ENCODE measurements around the gene SIRT3.
"Not testable (repeated sequence)": the region's sequence is repeated elsewhere in the genome, so short reads cannot be mapped to it uniquely, and the experiment has no call there.

SIRT3 gene

GRCh38 chr11:198236-198806 is 37.8 kb downstream of the SIRT3 start:
- TF ChIP-seq, protein P1, sequence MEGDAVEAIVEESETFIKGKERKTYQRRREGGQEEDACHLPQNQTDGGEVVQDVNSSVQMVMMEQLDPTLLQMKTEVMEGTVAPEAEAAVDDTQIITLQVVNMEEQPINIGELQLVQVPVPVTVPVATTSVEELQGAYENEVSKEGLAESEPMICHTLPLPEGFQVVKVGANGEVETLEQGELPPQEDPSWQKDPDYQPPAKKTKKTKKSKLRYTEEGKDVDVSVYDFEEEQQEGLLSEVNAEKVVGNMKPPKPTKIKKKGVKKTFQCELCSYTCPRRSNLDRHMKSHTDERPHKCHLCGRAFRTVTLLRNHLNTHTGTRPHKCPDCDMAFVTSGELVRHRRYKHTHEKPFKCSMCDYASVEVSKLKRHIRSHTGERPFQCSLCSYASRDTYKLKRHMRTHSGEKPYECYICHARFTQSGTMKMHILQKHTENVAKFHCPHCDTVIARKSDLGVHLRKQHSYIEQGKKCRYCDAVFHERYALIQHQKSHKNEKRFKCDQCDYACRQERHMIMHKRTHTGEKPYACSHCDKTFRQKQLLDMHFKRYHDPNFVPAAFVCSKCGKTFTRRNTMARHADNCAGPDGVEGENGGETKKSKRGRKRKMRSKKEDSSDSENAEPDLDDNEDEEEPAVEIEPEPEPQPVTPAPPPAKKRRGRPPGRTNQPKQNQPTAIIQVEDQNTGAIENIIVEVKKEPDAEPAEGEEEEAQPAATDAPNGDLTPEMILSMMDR (IDR thresholded peaks at IDR 0.05; ENCODE audit: extremely low read depth, missing control alignments) = no peak
- no peak for DNase-seq (ENCODE audit: low spot score)

DNA sequence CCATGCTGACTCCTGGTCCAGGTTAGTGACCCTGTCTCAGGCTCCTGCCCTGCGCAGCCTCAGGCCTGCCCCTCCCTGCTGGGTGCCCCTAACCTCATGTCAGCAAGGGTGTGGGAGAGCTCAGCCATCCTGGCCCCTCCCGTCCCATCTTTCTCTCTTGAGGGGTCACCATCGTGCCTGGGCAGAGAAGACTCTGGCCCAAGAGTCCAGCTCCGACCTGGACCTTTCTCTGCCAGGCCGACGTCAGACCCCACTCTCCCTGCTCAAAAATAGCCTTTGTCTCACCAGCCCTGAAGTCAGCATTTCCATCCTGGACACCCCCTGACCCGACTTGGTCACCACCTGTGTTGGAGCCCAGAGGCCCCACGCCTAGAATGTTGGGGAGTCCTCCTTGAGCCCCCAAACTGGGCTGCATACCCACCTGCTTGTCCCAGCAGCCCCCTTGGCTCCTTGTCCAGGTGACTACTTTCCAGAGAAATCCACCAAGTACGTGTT is 38.4 kb downstream of the SIRT3 start:
- no peak for DNase-seq (ENCODE audit: low spot score)
- TF ChIP-seq, protein P1 (IDR thresholded peaks at IDR 0.05; ENCODE audit: extremely low read depth, missing control alignments) = no peak

DNA sequence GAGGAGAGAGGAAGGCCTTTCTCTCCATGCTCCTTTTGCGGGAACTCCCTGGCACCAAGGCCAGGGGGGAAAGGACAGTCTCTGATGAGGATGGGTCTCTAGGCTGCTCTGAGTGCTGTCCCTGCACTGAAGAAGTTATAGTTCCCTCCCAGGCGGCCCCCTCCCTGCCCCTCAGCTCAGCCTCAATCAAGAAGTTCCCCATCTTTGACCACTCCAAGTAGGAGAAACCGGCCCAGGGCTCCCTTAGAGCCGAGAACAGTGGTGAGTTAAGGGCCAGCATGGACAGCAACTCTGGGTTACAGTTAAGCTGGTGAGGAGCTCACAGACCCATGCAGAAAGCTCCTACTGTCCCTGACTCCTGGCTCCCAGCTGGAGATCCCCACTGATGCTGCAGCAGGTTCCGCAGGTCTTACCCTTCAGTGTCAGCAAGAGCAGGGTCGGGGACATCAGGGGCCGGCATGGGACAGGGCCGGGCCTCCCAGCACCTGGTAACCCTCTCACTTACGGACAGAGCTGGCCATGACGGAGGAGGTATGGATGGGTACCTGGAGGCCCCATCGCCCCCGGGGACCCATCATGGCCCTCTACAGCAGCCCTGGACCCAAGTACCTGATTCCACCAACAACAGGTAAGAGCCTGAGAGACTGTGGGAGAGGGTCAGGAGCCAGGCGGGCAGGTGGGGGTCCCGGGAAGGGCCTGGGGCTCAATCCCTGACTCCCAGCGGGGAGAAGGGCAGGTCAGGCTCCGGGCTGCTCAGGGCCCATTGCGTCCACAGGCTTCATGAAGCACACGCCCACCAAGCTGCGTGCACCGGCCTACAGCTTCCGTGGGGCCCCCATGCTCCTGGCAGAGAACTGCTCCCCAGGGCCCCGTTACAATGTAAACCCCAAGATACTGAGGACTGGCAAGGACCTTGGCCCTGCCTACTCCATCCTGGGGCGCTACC is 39.1 kb downstream of the SIRT3 start:
- TF ChIP-seq, protein P1 (IDR thresholded peaks at IDR 0.05; ENCODE audit: extremely low read depth, missing control alignments) = no peak
- DNase-seq (ENCODE audit: low spot score) = no peak

GRCh38 chr11:193481-193880 is 42.7 kb downstream of the SIRT3 start:
- DNase-seq (ENCODE audit: low spot score) = not testable (repeated sequence)

DNA sequence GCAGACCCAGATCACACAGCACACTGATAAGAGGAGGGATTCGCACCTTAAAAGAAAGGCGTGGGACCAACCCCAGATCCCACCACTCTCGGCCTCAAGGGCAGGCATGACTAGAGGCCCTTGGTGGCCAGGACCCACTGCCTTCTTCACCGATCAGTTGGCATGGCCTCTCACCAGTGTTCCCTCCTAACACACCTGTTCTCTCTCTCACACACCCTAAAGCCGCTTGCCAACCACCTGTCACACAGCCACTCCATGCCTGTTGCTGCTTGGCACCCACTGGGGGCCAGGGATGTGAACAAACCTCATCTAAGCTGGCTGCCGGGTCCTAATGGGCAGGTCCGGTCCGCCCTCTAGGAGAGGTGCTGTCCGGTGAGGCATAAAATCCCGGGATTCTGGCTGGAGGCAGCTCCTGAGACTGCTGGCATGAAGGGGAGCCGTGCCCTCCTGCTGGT is 43.4 kb downstream of the SIRT3 start, which contains the start of gene SCGB1C1:
TSS of gene SCGB1C1 (plus strand) at position 405 of the 455 bp plus-strand sequence. CDS start at position 427, 22 bp downstream.
- DNase-seq (ENCODE audit: low spot score) = not testable (repeated sequence)

GRCh38 chr11:191490-192478 is 44.4 kb downstream of the SIRT3 start:
- DNase-seq (ENCODE audit: low spot score) = not testable (repeated sequence)

GRCh38 chr11:190546-190945 is 45.6 kb downstream of the SIRT3 start:
- not testable (repeated sequence) for DNase-seq (ENCODE audit: low spot score)

DNA sequence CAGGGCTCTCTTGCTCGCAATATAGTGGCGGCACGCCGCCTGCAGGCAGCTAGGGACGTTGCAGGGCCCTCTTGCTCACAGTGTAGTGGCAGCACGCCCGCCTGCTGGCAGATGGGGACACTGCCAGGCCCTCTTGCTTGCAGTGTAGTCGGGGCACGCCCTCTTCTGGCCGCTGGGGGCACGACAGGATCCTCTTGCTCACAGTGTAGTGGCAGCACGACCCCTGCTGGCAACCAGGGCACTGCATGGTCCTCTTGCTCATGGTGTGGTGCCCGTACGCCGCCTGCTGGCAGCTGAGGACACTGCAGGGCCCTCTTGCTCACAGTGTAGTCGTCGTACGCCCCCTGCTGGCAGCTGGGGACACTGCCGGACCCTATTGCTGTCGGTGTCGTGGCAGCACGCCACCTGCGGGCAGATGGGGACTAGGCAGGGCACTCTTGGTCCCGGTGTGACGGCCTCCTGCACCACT is 46.3 kb downstream of the SIRT3 start:
- DNase-seq (ENCODE audit: low spot score) = not testable (repeated sequence)

DNA sequence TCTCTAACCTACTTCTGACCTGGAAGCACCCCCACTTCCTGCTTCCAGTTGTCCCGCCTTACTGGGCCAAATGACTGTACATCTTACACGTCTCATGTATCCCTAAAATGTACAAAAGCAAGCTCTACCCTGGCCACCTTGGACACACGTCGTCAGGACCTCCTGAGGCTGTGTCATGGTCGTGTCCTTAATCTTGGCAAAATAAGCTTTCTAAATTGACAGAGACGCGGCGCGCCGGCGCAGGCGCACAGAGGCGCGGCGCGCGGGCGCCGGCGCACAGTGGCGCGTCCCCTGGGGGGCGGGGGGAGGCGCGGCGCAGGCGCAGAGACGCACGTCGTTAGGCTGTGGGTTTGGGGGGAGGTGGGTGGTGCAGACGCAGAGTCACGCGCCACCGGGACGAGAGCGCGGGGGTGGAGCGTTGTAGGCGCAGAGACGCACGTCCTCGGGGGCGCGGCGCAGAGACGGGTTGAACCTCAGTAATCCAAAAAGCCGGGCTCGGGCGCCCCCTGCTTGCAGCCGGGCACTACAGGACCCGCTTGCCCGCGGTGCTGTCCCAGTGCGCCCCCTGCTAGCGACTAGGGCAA is 46.9 kb downstream of the SIRT3 start:
- DNase-seq (ENCODE audit: low spot score) = not testable (repeated sequence)

GRCh38 chr11:180242-180641 is 55.9 kb downstream of the SIRT3 start:
- DNase-seq (ENCODE audit: low spot score) = not testable (repeated sequence)

Measured in GM20000 (cell line).